Hepatocyte (in vitro differentiated cells): ENCODE measurements around the gene MRPL55. TPM values are rescaled to one million over a fixed set of nuclear protein-coding genes. Genes with fewer than 3 reads are reported as not detected.

Experiments
- DNase-seq: peaks from one replicate; pipeline ENCODE4 v3.0.0-alpha.2; 2016; ENCODE audit warnings: low spot score
- H2AFZ ChIP-seq: fragments of 200-600 bp; sonication (generic); 2 replicates; pipeline ENCODE4 v1.6.0; 2016; ENCODE audit warnings: antibody characterized with exemption, mild to moderate bottlenecking
- H3K27ac ChIP-seq: fragments of 200-600 bp; sonication (generic); 2 replicates; pipeline ENCODE4 v1.5.1; 2016; ENCODE audit warnings: mild to moderate bottlenecking
- H3K27me3 ChIP-seq: fragments of 200-600 bp; sonication (generic); 2 replicates; pipeline ENCODE4 v1.6.1; 2016
- H3K36me3 ChIP-seq: fragments of 200-600 bp; sonication (generic); replicated peaks from 2 replicates; pipeline ENCODE4 v1.5.1; 2016; ENCODE audit warnings: low read depth; ENCODE audit not compliant: insufficient read depth
- H3K4me1 ChIP-seq: fragments of 200-600 bp; sonication (generic); 2 replicates; pipeline ENCODE4 v1.5.1; 2016; ENCODE audit warnings: mild to moderate bottlenecking, moderate library complexity; ENCODE audit not compliant: insufficient read depth
- H3K4me2 ChIP-seq: fragments of 200-600 bp; sonication (generic); 2 replicates; pipeline ENCODE4 v1.6.0; 2016
- H3K4me3 ChIP-seq: fragments of 200-600 bp; sonication (generic); 2 replicates; pipeline ENCODE4 v1.5.1; 2016; ENCODE audit warnings: mild to moderate bottlenecking
- H3K79me2 ChIP-seq: fragments of 200-600 bp; sonication (generic); 2 replicates; pipeline ENCODE4 v1.6.0; 2017; ENCODE audit warnings: mild to moderate bottlenecking
- H3K9me2 ChIP-seq: fragments of 200-600 bp; sonication (generic); replicated peaks from 2 replicates; pipeline ENCODE4 v1.6.0; 2017; ENCODE audit warnings: mild to moderate bottlenecking; ENCODE audit not compliant: insufficient read depth
- H3K9me3 ChIP-seq: fragments of 200-600 bp; sonication (generic); 2 replicates; pipeline ENCODE4 v1.5.1; 2016; ENCODE audit warnings: low read depth, mild to moderate bottlenecking
- H4K20me1 ChIP-seq: fragments of 200-600 bp; sonication (generic); 2 replicates; pipeline ENCODE4 v1.6.0; 2016; ENCODE audit warnings: mild to moderate bottlenecking; ENCODE audit not compliant: insufficient read depth, poor library complexity, severe bottlenecking
- EZH2 ChIP-seq: fragments of 200-600 bp; sonication (generic); IDR thresholded peaks from 2 replicates; pipeline ENCODE4 v1.6.1; 2016; ENCODE audit warnings: antibody characterized with exemption, mild to moderate bottlenecking, borderline replicate concordance
- EZH2phosphoT487 ChIP-seq: fragments of 200-600 bp; sonication (generic); IDR thresholded peaks from one replicate; pipeline ENCODE4 v1.6.1; 2018; ENCODE audit warnings: antibody characterized with exemption, mild to moderate bottlenecking, low read depth, moderate library complexity; ENCODE audit not compliant: unreplicated experiment, severe bottlenecking
- WGBS: methylation state at CpG from one replicate; pipeline ENCODE4 v1.1.6; 2016; ENCODE audit warnings: low lambda C conversion rate; ENCODE audit errors: missing lambda C conversion rate; 5-methylcytosine and 5-hydroxymethylcytosine counted together
- polyA plus RNA-seq: library from polyadenylated mRNA; unstranded; fragments of >200 nt; fragmentation: Nextera tagmentation; extraction: Ambion mirVana; gene quantifications from 2 replicates; pipeline ENCODE4 v1.2.1, GENCODE V29; 2016
- total RNA-seq: library from RNA; depleted of rRNA; stranded (reverse); fragments of >200 nt; gene quantifications from 2 replicates; pipeline ENCODE4 v1.2.3, GENCODE V29; 2014
- TF ChIP-seq, protein P1 (sequence below): fragments of 200-600 bp; sonication (generic); IDR thresholded peaks from 2 replicates; pipeline ENCODE4 v1.5.1; 2016; ENCODE audit warnings: antibody characterized with exemption, mild to moderate bottlenecking; ENCODE audit not compliant: poor library complexity

Gene MRPL55
- total and polyA plus RNA-seq, 2 experiments from 2014 or later, result 64.8 to 130 TPM

DNA sequence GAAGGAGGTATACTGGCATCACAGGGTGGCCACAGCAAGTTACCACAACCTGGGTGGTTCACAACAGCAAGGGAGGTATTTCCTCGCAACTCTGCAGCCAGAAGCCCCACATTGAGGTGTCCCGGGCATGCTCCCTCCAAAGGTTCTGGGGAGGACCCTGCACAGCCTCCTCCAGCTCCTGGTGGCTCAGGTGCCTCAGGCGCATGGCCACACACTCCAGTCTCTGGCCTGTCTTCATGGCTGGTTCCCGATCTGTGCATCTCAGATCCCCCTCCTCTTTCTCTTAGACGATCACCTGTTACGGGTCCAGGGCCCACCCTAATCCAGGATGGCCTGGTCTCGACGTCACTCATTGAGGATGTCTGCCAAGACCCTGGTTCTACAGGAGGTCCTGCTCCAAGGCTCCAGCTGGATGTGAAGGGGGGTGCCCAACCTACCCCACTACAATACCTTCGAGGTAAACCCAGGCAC, 33.3 kb downstream of the MRPL55 start:
- no peak overlapping the region for H3K4me2 ChIP-seq
- H3K9me3 ChIP-seq, result no peaks in the 10 kb centered on the region
- no peak overlapping the region for H2AFZ ChIP-seq
- TF ChIP-seq EZH2phosphoT487, result no peak
- TF ChIP-seq, protein P1, sequence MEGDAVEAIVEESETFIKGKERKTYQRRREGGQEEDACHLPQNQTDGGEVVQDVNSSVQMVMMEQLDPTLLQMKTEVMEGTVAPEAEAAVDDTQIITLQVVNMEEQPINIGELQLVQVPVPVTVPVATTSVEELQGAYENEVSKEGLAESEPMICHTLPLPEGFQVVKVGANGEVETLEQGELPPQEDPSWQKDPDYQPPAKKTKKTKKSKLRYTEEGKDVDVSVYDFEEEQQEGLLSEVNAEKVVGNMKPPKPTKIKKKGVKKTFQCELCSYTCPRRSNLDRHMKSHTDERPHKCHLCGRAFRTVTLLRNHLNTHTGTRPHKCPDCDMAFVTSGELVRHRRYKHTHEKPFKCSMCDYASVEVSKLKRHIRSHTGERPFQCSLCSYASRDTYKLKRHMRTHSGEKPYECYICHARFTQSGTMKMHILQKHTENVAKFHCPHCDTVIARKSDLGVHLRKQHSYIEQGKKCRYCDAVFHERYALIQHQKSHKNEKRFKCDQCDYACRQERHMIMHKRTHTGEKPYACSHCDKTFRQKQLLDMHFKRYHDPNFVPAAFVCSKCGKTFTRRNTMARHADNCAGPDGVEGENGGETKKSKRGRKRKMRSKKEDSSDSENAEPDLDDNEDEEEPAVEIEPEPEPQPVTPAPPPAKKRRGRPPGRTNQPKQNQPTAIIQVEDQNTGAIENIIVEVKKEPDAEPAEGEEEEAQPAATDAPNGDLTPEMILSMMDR, result no peak
- no peak for TF ChIP-seq EZH2
- peaks cover 4% of the 10 kb centered on the region for H3K27me3 ChIP-seq
- no peaks in the 10 kb centered on the region for H3K9me2 ChIP-seq
- DNase-seq, result no peak
- H3K79me2 ChIP-seq, result peaks cover 8% of the 10 kb centered on the region
- no peaks in the 10 kb centered on the region for H4K20me1 ChIP-seq
- no peaks in the 10 kb centered on the region for H3K4me1 ChIP-seq
- no peak overlapping the region for H3K27ac ChIP-seq
- whole genome bisulfite sequencing, result 87% methylated on average over 9 of the region's 9 CpGs
- no peak overlapping the region for H3K4me3 ChIP-seq
- no peaks in the 10 kb centered on the region for H3K36me3 ChIP-seq

DNA sequence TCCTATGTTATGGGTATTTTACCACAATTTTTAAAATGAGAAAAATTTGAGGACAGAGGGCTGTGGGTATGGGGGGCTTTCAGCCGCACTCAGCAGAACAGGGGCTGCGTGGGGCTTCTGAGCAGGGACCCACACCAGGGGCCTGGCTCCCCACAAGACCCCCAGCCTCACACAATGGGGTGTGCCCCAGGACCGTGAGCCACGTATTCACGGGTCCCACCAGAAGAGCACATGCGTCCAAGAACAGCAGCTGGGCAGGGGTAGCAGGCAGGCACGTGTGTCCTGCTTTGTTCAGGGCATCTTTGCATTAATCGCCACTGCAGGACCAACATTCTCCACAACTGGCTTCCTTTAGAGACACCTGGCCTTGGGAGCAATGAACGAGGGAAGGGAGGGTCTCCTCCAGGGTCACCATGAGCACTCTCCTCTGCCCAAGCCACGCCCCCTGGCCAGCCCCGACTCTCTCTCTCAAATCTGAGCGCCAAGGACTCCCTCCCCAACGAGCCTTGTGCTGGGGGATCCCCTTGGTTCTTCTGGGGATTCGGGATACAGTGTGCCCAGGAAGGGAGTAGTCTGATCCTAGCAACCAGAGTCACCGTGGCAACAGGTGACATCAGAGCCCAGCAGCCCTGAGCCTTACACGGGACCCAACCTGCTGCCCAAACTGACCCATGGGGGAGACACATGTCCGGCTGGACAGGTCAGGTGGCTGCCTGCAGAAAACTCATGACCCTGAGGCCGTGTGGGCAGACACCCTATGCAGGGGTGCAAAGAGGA, 34.0 kb downstream of the MRPL55 start:
- Histone ChIP-seq H3K27me3 (peaks cover 8% of the 10 kb centered on the region), H3K4me3 (no peak overlapping the region), H3K36me3 (no peaks in the 10 kb centered on the region), H3K4me1 (no peaks in the 10 kb centered on the region), H3K9me3 (no peaks in the 10 kb centered on the region), H4K20me1 (no peaks in the 10 kb centered on the region), H2AFZ (no peak overlapping the region), H3K79me2 (peaks cover 2% of the 10 kb centered on the region), H3K4me2 (no peak overlapping the region), H3K9me2 (no peaks in the 10 kb centered on the region), H3K27ac (no peak overlapping the region)
- WGBS, result 59% methylated on average over 18 of the region's 18 CpGs
- no peak for DNase-seq
- TF ChIP-seq, protein P1, result no peak
- TF ChIP-seq EZH2, result no peak

DNA sequence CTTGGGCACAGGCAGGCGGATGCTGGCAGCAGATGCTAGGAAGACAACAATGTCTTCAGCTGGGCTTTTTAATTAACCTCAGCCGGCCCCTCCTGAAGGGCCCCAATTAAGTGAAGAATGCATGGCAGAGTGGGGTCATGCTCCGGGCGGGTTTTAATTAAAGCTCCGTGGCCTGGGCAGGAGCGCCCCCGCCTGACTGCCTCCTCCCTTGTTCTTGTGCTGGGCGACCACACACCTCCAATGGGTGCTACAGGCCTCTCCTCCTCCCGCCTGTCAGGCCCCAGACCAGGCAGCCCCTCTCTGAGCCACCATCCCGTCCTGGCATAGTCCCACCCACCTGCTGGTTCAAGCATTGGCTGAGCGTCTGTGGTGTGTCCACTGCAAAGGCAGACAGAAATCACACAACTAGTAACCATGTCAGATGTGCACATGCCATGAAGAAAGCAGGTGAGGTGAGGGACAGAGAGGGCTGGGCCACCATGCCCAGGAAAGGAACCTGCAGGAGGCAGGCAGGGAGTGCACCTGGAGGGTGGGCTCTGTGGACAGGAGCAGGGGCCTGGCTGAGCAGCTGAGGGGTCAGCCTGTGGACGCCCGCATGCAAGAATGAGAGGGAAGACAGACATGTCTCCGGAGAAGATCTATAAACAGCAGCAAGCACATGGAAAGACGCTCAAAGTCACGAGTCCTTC, 35.1 kb downstream of the MRPL55 start:
- no peaks in the 10 kb centered on the region for H3K9me2 ChIP-seq
- H3K27me3 ChIP-seq, result peaks cover 8% of the 10 kb centered on the region
- H3K4me3 ChIP-seq, result no peak overlapping the region
- no peak overlapping the region for H3K27ac ChIP-seq
- H3K36me3 ChIP-seq, result no peaks in the 10 kb centered on the region
- no peak overlapping the region for H3K4me2 ChIP-seq
- no peak for TF ChIP-seq EZH2phosphoT487
- TF ChIP-seq, protein P1, result peak; percentile 9
- H3K79me2 ChIP-seq, result no peaks in the 10 kb centered on the region
- no peaks in the 10 kb centered on the region for H3K4me1 ChIP-seq
- no peaks in the 10 kb centered on the region for H4K20me1 ChIP-seq
- H2AFZ ChIP-seq, result no peak overlapping the region
- no peaks in the 10 kb centered on the region for H3K9me3 ChIP-seq
- DNase-seq, result no peak
- 58% methylated on average over 16 of the region's 16 CpGs for WGBS
